ENCODE data around the gene VPS39. TPM values are rescaled to one million over a fixed set of nuclear protein-coding genes. Genes with fewer than 3 reads are reported as not detected.

VPS39 gene
- total RNA-seq, 6 experiments from 2014 or later, result 16.6 to 32.7 (median 23.2) TPM

DNA sequence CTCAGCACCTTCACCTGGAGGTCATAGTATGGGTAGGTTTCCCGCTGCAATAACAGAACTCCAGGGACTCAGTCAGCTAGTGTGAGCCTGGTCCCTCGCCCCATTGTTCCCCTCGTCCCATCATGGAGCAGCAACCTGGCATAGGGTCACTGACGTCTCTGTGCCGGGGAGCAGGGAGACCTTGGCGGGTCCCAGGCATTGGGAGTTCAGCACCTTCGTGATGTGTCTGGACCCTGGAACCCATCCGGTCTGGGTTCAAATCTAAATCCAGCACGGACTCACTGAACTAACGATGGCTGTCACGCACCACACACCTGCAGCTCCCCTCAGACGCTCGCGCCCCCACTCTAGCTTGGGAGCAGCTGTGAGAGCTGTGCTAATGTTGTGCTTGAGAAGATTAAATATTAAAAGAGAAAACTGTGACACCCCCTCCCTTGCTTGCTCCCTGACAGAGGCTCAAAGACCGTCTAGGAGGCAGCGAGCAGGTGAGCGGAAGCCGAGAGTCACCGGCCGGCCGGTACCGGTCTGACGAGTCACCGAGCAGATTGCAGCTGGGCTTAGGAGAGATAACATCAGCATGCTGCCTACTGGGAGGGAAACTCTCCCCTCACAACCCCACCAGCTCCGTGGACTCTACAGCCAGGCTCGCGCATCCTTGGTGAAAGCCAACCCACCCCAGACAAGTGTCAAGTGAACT lies 52.4 kb downstream of the VPS39 start:
- H3K27me3 ChIP-seq, result no peaks in the 10 kb centered on the region
- no peak for DNase-seq
- ATAC-seq, result no peak
- no peak overlapping the region for H3K27ac ChIP-seq
- no peak for TF ChIP-seq POLR2A (IDR thresholded peaks at IDR 0.05)
- intact Hi-C loops (cut with DNase I), result no loop called here
- no peak overlapping the region for H3K4me3 ChIP-seq
- H3K9me3 ChIP-seq, result no peaks in the 10 kb centered on the region
- peaks cover 0 to 21% (median 4%) of the 10 kb centered on the region in 4 donors for H3K36me3 ChIP-seq
- H3K4me1 ChIP-seq, result no peaks in the 10 kb centered on the region
- 58% methylated on average over 17 of the region's 27 CpGs for WGBS (ENCODE audit: insufficient coverage, low coverage, low lambda C conversion rate, missing lambda C conversion rate)

DNA sequence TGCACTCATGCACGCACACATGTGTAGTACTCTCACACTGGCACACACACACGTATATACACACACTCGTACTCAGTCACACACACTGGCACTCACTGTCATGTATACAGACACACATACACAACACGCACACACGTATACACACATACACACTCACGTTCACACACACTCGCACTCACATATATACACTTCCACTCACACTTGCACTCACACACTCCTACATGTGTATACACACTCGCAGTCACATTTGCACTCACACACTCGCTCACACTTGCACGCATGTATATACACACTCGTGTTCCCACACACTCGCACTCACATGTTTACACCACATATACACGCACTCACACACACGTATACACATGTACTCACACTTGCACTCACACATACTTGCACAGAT lies 53.1 kb downstream of the VPS39 start:
- DNase-seq (no peak), ATAC-seq (no peak)
- intact Hi-C loops (cut with DNase I), result no loop called here
- no peaks in the 10 kb centered on the region for H3K9me3 ChIP-seq
- H3K4me1 ChIP-seq, result no peaks in the 10 kb centered on the region
- no peak overlapping the region for H3K4me3 ChIP-seq
- no peak overlapping the region for H3K27ac ChIP-seq
- H3K27me3 ChIP-seq, result no peaks in the 10 kb centered on the region
- no peak for TF ChIP-seq POLR2A (IDR thresholded peaks at IDR 0.05)
- TF ChIP-seq, protein P1, sequence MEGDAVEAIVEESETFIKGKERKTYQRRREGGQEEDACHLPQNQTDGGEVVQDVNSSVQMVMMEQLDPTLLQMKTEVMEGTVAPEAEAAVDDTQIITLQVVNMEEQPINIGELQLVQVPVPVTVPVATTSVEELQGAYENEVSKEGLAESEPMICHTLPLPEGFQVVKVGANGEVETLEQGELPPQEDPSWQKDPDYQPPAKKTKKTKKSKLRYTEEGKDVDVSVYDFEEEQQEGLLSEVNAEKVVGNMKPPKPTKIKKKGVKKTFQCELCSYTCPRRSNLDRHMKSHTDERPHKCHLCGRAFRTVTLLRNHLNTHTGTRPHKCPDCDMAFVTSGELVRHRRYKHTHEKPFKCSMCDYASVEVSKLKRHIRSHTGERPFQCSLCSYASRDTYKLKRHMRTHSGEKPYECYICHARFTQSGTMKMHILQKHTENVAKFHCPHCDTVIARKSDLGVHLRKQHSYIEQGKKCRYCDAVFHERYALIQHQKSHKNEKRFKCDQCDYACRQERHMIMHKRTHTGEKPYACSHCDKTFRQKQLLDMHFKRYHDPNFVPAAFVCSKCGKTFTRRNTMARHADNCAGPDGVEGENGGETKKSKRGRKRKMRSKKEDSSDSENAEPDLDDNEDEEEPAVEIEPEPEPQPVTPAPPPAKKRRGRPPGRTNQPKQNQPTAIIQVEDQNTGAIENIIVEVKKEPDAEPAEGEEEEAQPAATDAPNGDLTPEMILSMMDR (IDR thresholded peaks at IDR 0.05), result no peak
- peaks cover 0 to 13% (median 0%) of the 10 kb centered on the region in 4 donors for H3K36me3 ChIP-seq
- 95% methylated on average over 14 of the region's 14 CpGs for WGBS (ENCODE audit: insufficient coverage, low coverage, low lambda C conversion rate, missing lambda C conversion rate)

DNA sequence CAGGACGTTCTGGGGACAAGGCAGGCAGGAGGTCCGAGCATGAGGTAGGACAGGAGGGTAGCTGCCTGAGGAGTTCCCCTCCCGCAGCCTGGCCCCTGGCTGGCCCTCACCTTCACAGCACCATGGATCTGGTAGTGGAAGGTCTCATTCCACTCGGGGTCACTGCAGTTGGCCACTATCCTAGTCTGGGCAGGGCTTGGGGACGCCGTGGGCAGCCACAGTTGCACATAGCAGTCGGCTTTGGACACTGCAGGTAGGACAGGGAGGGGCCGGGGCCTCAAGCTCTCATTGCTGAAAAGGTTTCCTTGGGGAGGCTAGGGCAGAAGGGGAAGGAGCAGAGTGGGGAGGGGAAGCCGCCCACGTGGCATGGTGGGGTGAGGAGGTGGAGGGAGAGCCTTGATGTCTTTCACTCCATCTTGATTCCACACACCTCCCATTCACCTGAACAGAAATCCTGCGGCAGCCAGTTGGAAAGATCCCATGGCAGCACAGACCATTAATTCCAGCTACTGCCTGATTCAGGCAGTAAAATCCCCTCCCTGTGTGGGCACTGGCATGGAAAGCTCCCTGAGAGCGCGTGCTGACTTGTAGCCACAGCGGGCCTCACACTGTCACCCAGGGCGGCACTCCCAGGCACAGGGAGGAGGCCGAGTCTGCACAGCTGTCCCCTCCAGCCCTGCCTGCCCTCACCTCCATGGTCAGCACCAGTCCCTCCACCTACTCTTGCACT lies 53.7 kb downstream of the VPS39 start:
- intact Hi-C loops (cut with DNase I), result no loop called here
- Histone ChIP-seq H3K4me3 (no peak overlapping the region), H3K27me3 (no peaks in the 10 kb centered on the region), H3K36me3 (peaks cover 0 to 7% (median 0%) of the 10 kb centered on the region in 4 donors), H3K27ac (no peak overlapping the region), H3K4me1 (no peaks in the 10 kb centered on the region), H3K9me3 (no peaks in the 10 kb centered on the region)
- 80% methylated on average over 2 of the region's 16 CpGs for WGBS (ENCODE audit: insufficient coverage, low coverage, low lambda C conversion rate, missing lambda C conversion rate)
- DNase-seq (no peak), ATAC-seq (no peak)
- TF ChIP-seq, protein P1 (IDR thresholded peaks at IDR 0.05), result no peak
- no peak for TF ChIP-seq POLR2A (IDR thresholded peaks at IDR 0.05)

DNA sequence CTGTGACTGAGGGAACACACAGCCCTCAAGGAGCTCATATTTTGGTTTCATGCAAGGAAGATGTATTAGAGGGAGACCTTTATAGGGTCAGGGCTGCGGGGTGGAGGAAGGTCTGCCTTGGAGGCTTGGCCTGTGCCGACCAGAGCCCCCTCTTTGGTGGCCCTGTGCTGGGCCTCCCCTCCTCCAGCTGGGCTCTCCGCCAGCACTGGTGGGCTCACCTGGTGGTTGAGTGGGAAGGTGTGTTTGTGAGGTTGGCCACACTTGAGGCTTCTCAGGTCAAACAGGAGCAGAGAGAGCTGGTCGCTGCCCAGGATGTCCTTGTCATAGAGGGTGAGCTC lies 54.3 kb downstream of the VPS39 start:
- no peak for TF ChIP-seq POLR2A (IDR thresholded peaks at IDR 0.05)
- TF ChIP-seq, protein P1 (IDR thresholded peaks at IDR 0.05), result no peak
- no peaks in the 10 kb centered on the region for H3K9me3 ChIP-seq
- H3K36me3 ChIP-seq, result peaks cover 0 to 2% (median 0%) of the 10 kb centered on the region in 4 donors
- H3K4me1 ChIP-seq, result no peaks in the 10 kb centered on the region
- no CpG with 5 or more reads among the region's 4 CpGs for WGBS (ENCODE audit: insufficient coverage, low coverage, low lambda C conversion rate, missing lambda C conversion rate)
- no peak overlapping the region for H3K4me3 ChIP-seq
- no peak overlapping the region for H3K27ac ChIP-seq
- no peak for ATAC-seq
- H3K27me3 ChIP-seq, result no peaks in the 10 kb centered on the region
- DNase-seq, result peak in 1 of 3 donors; percentile 36
- intact Hi-C loops (cut with DNase I), result no loop called here
